GM18870 (cell line): ENCODE data around the gene RNF43.

Experiments used
- ATAC-seq: cut with Tn5 transposase; IDR thresholded peaks from one replicate; pipeline ENCODE4 v1.9.1; 2021; ENCODE audit warnings: moderate library complexity; ENCODE audit not compliant: unreplicated experiment

Gene RNF43

GRCh38 chr17:58382872-58383242, 34.5 kb downstream of the RNF43 start:
- ATAC-seq = no peak

DNA sequence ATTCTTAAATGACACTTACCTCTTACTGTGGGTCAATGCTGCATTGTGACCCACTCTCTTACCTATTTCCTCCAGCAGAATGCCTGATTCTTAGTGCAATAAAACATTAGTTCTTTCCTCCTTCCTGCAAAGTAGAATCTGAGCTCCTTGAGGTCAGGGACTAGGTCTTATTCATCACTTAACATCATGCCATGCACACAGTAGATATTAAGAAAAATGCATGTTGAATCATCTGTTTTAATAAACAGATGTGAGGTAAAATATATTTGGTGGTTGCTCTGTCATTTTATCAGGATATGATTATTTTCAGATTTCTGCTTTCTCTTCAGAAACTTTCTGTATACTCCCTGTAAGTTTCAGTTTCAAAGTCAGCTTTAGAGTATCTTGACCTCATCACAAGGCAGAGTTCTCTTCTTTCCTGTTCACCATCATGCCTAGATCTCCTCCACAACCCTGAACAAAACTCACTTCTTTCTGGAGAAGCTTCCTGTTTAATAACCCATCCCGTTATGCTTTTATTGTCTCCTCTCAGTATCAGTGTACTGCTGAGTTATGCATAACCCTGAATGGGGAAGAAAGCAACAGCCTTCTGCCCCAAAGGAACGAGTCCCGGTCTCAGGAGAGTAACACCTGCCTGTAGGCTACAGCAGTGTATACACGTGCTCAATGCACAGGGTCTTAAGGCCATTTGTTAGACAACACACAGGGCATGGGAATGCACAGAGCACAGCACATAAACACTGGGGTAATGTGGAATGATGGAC, 35.0 kb downstream of the RNF43 start:
- ATAC-seq = peak; percentile 47

GRCh38 chr17:58381124-58382035, 36.0 kb downstream of the RNF43 start:
- no peak for ATAC-seq

GRCh38 chr17:58380207-58381123, 36.9 kb downstream of the RNF43 start:
- ATAC-seq = no peak

DNA sequence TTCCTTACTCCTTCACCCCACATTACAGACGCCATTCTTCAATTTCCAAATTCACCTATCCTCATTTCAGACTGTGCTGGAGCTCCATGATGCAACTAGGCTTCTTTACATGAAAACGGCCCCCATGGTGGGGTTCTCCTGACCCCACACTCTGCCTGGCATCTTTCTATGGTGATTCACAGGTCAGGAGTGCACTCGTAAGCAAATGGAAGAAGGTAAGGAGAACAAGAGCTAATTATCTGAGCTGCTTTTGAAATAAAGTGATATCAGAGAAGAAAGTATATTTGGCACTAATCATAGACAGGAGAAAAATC, 37.9 kb downstream of the RNF43 start:
- ATAC-seq = no peak

GRCh38 chr17:58378733-58379510, 38.4 kb downstream of the RNF43 start:
- ATAC-seq = no peak

GRCh38 chr17:58377661-58378060, 39.7 kb downstream of the RNF43 start:
- ATAC-seq = no peak

DNA sequence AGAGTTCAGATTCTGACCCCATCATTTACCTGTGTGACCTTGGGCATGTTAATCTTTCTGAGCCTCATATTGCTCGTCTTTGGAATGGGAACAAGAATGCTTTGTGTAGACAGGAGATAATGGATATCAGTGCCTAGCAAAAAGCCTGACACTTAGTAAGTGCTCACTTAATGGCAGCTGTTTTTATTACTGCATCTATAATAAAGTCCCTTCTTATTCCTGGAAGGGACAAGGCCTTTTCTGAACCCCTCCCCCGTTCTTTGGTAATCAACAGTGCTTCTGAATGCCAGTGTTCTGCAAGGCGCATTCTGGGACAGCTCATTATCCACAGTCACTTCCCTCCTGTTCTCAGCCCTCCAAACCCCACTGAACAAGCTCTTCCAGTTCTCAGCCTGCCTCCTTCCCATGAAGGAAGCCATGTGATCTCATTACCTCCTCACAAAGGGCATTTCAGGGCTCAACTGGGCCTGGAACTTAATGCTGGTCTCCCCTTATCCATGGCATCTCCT, 40.2 kb downstream of the RNF43 start:
- ATAC-seq = no peak

- ATAC-seq = no peak
These were observed 40.8 kb downstream of the RNF43 start for GRCh38 chr17:58376472-58377000.

GRCh38 chr17:58375811-58376210, 41.5 kb downstream of the RNF43 start:
- ATAC-seq = no peak

- ATAC-seq = no peak
These were observed 42.1 kb downstream of the RNF43 start for GRCh38 chr17:58375256-58375655.

GRCh38 chr17:58373923-58374322, 43.4 kb downstream of the RNF43 start:
- no peak for ATAC-seq

GRCh38 chr17:58373003-58373402, 44.3 kb downstream of the RNF43 start:
- no peak for ATAC-seq

- ATAC-seq = no peak
These were observed 45.9 kb downstream of the RNF43 start for GRCh38 chr17:58371300-58371950.

- no peak for ATAC-seq
These were observed 46.6 kb downstream of the RNF43 start for GRCh38 chr17:58370716-58371115.

- ATAC-seq = no peak
These were observed 47.0 kb downstream of the RNF43 start for GRCh38 chr17:58370309-58370708.

- no peak for ATAC-seq
These were observed 47.9 kb downstream of the RNF43 start for GRCh38 chr17:58369214-58370031.

DNA sequence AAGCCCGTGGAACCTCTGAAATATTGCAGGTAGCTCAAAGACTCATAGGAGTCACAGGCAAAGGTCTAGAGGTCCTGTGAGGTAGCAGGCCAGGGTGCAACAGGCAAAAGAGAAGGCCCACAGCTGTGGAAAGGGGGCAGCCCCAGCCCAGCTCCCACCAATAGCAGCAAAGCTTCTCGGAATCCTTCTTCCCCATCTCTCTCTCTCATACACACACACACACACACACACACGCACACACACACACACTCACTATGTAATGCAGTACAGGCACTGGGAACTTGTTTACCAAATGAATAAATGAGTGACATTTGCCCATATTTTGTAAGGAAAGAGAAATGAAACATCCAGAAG, 48.5 kb downstream of the RNF43 start:
- ATAC-seq = no peak
